Endothelial cell of umbilical vein (primary cell): ENCODE results near the gene ARSK. TPM values are rescaled to one million over a fixed set of nuclear protein-coding genes. Genes with fewer than 3 reads are reported as not detected.

Source experiments
- BruUV-seq: library from RNA; stranded (reverse); fragments of 400-500 nt; replicated peaks from 2 replicates; lab custom pipeline; 2021; lab: Mats Ljungman, UMichigan
- CTCF ChIA-PET: fragments of 300-600, 350-600 bp; sonication (Branson Sonifier 250); formaldehyde crosslinking; loops from one replicate; lab custom pipeline; 2021; ENCODE audit warnings: antibody characterized with exemption, inconsistent platforms; lab: Charles Lee
- POLR2A ChIA-PET: fragments of 300-600, 350-600 bp; sonication (Branson Sonifier 250); formaldehyde crosslinking; loops from one replicate; lab custom pipeline; 2021; ENCODE audit warnings: antibody characterized with exemption, inconsistent platforms; lab: Charles Lee
- DNase-seq: peaks from one replicate; pipeline ENCODE4 v3.0.0-alpha.2; 2011; ENCODE audit warnings: low read depth, low spot score
- FAIRE-seq: peaks from 2 replicates; lab custom pipeline; 2011; peaks lifted over from hg19 to GRCh38; lab: Jason Lieb, UNC
- H2AFZ ChIP-seq: 2 replicates; pipeline ENCODE4 v1.6.0; 2012; ENCODE audit warnings: low read depth, low read length, control low read depth, inconsistent platforms
- H3K27ac ChIP-seq: 2 replicates; pipeline ENCODE4 v1.5.1; 2011; ENCODE audit warnings: low read depth, mild to moderate bottlenecking, control low read depth, low read length, moderate library complexity; ENCODE audit not compliant: insufficient read depth
- H3K27me3 ChIP-seq, 2 experiments: 2 replicates each; pipeline versions ENCODE4 v1.6.0 to v1.6.1; 2011; ENCODE audit warnings: low read length in 2 of 2, mixed read lengths in 1 of 2; ENCODE audit not compliant: control insufficient read depth in 2 of 2, insufficient read depth in 2 of 2
- H3K36me3 ChIP-seq, 2 experiments: 2 replicates in 1 of 2; 3 replicates in 1 of 2; pipeline ENCODE4 v1.5.1; 2011; ENCODE audit warnings: low read length in 2 of 2, mild to moderate bottlenecking in 1 of 2, moderate library complexity in 1 of 2; ENCODE audit not compliant: control insufficient read depth in 2 of 2, insufficient read depth in 2 of 2; ENCODE audit errors: extremely low read depth in 1 of 2
- H3K4me1 ChIP-seq: 3 replicates; pipeline ENCODE4 v1.5.1; 2011; ENCODE audit warnings: mild to moderate bottlenecking, low read length; ENCODE audit not compliant: control insufficient read depth, insufficient read depth; ENCODE audit errors: extremely low read depth
- H3K4me2 ChIP-seq: 2 replicates; pipeline ENCODE4 v1.6.1; 2011; ENCODE audit warnings: low read length, control low read depth, mixed read lengths; ENCODE audit not compliant: insufficient read depth
- H3K4me3 ChIP-seq, 3 experiments: fragments of 200-600 bp in 1 of 3; sonication (generic), shearing (Covaris generic) in 1 of 3; replicated peaks in 1 of 3; 2 replicates each; pipeline ENCODE4 v1.5.1; 2011 to 2016; ENCODE audit warnings: control low read depth in 3 of 3, low read length in 3 of 3, mild to moderate bottlenecking in 2 of 3, inconsistent platforms in 1 of 3, low read depth in 1 of 3, moderate library complexity in 1 of 3; ENCODE audit not compliant: insufficient read depth in 1 of 3
- H3K79me2 ChIP-seq: 2 replicates; pipeline ENCODE4 v1.6.0; 2012; ENCODE audit warnings: low read length, inconsistent platforms; ENCODE audit not compliant: control insufficient read depth, insufficient read depth
- H3K9ac ChIP-seq: replicated peaks from 2 replicates; pipeline ENCODE3; 2011; ENCODE audit warnings: low read length, control low read depth; ENCODE audit not compliant: insufficient read depth; ENCODE audit errors: extremely low read depth
- H3K9me1 ChIP-seq: replicated peaks from 3 replicates; pipeline ENCODE4 v1.6.0; 2011; ENCODE audit warnings: mild to moderate bottlenecking, low read length; ENCODE audit not compliant: control insufficient read depth, insufficient read depth; ENCODE audit errors: extremely low read depth
- H3K9me3 ChIP-seq: replicated peaks from 2 replicates; pipeline ENCODE4 v1.5.1; 2012; ENCODE audit warnings: low read length, inconsistent platforms; ENCODE audit not compliant: control insufficient read depth, insufficient read depth
- H4K20me1 ChIP-seq: replicated peaks from 2 replicates; pipeline ENCODE3; 2011; ENCODE audit warnings: mild to moderate bottlenecking, low read length; ENCODE audit not compliant: control insufficient read depth, insufficient read depth; ENCODE audit errors: extremely low read depth
- EZH2 ChIP-seq: IDR thresholded peaks from 2 replicates; pipeline ENCODE4 v1.6.1; 2012; ENCODE audit warnings: borderline replicate concordance, low read depth, mild to moderate bottlenecking, moderate library complexity, low read length, inconsistent platforms; ENCODE audit not compliant: severe bottlenecking
- FOS ChIP-seq: IDR thresholded peaks from 2 replicates; pipeline ENCODE4 v1.6.1; 2011; ENCODE audit warnings: mild to moderate bottlenecking, low read length, moderate library complexity, borderline replicate concordance; ENCODE audit not compliant: insufficient read depth
- GATA2 ChIP-seq: IDR thresholded peaks from 2 replicates; pipeline ENCODE4 v1.7.0; 2011; ENCODE audit warnings: low read depth, mild to moderate bottlenecking, moderate library complexity, mixed read lengths, low read length; ENCODE audit not compliant: insufficient read length, insufficient read depth
- JUN ChIP-seq: IDR thresholded peaks from 2 replicates; pipeline ENCODE4 v1.6.1; 2011; ENCODE audit warnings: borderline replicate concordance, low read depth; ENCODE audit not compliant: insufficient read length, insufficient read depth
- MYC ChIP-seq: IDR thresholded peaks from one replicate; pipeline ENCODE4 v1.6.1; 2011; ENCODE audit warnings: mild to moderate bottlenecking, low read depth, low read length
- POLR2A ChIP-seq: IDR thresholded peaks from 2 replicates; pipeline ENCODE4 v1.6.1; 2012; ENCODE audit warnings: low read depth, mild to moderate bottlenecking, control low read depth, low read length
- POLR2AphosphoS5 ChIP-seq: IDR thresholded peaks from 2 replicates; pipeline ENCODE4 v1.6.1; 2012; ENCODE audit warnings: low read depth, mild to moderate bottlenecking, control low read depth, low read length, moderate library complexity; ENCODE audit not compliant: insufficient read depth
- dilution Hi-C: fragments of 300-500 bp; cut with MboI; formaldehyde crosslinking; loops from one replicate; pipeline ENCODE4 v1.15.0; 2019; ENCODE audit warnings: low sequenced_read_pairs; ENCODE audit not compliant: extremely low pct_ligation_motif_present
- intact Hi-C: fragments of 100-400 bp; cut with micrococcal nuclease; formaldehyde crosslinking; loops from one replicate; pipeline ENCODE4 v1.10.0; 2022
- polyA plus RNA-seq, 4 experiments: library from polyadenylated mRNA; depleted of rRNA in 3 of 4; stranded (reverse) in 3 of 4; unstranded in 1 of 4; fragments of >200 nt; gene quantifications; 2 replicates each; pipeline versions ENCODE4 v1.2.1 to v1.2.3, GENCODE V29; 2011 to 2012; ENCODE audit warnings: missing spikeins in 1 of 4
- total RNA-seq: library from RNA; stranded (reverse); gene quantifications from 2 replicates; pipeline ENCODE4 v1.2.3, GENCODE V29; 2021
- TF ChIP-seq, protein P1 (sequence below), 2 donors: IDR thresholded peaks; 1 replicate in 1 of 2; 2 replicates in 1 of 2; pipeline ENCODE4 v1.5.1; 2011; ENCODE audit warnings: low read length in 2 of 2, mild to moderate bottlenecking in 2 of 2, moderate library complexity in 2 of 2, control low read depth in 1 of 2, inconsistent platforms in 1 of 2, low read depth in 1 of 2; ENCODE audit not compliant: insufficient read depth in 1 of 2; ENCODE audit errors: extremely low read depth in 1 of 2
- TF ChIP-seq, protein P2 (sequence below): IDR thresholded peaks from 2 replicates; pipeline ENCODE4 v1.6.1; 2011; ENCODE audit not compliant: insufficient read depth, insufficient read length

Gene ARSK
- total and polyA plus RNA-seq, 2 donors (not counting 3 experiments of a cell fraction or from before 2014, with no cell fraction given) = 3.7 to 4.9 TPM

DNA sequence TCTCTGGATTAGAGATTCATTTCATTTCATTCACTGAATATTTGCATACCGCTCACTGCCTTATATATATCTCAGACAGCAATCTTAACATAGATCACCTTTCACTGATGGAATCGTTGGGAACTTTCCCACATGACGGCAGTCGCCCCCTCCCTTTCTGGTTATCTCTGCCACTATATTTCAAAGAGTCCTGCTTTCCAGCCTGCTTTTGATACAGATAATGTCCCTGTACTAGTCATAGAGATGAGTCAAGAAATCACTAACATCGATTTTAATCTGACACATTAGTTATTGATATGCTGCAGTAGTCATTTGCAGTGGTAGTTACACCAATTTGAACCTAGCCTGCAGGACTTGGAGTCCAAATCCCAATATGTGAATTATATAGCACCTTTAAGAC lies 8.5 kb downstream of the ARSK start:
- intact Hi-C loops = no loop called here
- no peak for FAIRE-seq
- H3K9ac ChIP-seq = no peak overlapping the region
- no peaks in the 10 kb centered on the region for H3K79me2 ChIP-seq
- no peak overlapping the region for H3K4me3 ChIP-seq
- TF ChIP-seq POLR2AphosphoS5 (no peak), GATA2 (no peak), EZH2 (no peak), FOS (no peak), MYC (no peak), POLR2A (no peak), JUN (no peak)
- TF ChIP-seq, protein P1, sequence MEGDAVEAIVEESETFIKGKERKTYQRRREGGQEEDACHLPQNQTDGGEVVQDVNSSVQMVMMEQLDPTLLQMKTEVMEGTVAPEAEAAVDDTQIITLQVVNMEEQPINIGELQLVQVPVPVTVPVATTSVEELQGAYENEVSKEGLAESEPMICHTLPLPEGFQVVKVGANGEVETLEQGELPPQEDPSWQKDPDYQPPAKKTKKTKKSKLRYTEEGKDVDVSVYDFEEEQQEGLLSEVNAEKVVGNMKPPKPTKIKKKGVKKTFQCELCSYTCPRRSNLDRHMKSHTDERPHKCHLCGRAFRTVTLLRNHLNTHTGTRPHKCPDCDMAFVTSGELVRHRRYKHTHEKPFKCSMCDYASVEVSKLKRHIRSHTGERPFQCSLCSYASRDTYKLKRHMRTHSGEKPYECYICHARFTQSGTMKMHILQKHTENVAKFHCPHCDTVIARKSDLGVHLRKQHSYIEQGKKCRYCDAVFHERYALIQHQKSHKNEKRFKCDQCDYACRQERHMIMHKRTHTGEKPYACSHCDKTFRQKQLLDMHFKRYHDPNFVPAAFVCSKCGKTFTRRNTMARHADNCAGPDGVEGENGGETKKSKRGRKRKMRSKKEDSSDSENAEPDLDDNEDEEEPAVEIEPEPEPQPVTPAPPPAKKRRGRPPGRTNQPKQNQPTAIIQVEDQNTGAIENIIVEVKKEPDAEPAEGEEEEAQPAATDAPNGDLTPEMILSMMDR (IDR thresholded peaks at IDR 0.05; ENCODE audit: extremely low read depth in 1 of 2, insufficient read depth in 1 of 2, low read depth in 1 of 2, low read length in 2 of 2) = no peak
- TF ChIP-seq, protein P2, sequence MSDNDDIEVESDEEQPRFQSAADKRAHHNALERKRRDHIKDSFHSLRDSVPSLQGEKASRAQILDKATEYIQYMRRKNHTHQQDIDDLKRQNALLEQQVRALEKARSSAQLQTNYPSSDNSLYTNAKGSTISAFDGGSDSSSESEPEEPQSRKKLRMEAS = no peak
- H3K4me2 ChIP-seq = no peak overlapping the region
- H3K9me3 ChIP-seq = no peaks in the 10 kb centered on the region
- CTCF ChIA-PET = interaction anchor here (1.3 to 1.5 kb wide), 2 partner anchors 17 to 48 kb away, joined by 3 to 5 read pairs; no protein-coding TSS in a partner anchor
- H4K20me1 ChIP-seq = no peaks in the 10 kb centered on the region
- H3K4me1 ChIP-seq = peaks cover 5% of the 10 kb centered on the region
- peaks cover 0 to 2% of the 10 kb centered on the region in 2 experiments for H3K36me3 ChIP-seq
- dilution Hi-C loops = no loop called here
- DNase-seq = no peak
- H3K27ac ChIP-seq = no peak overlapping the region
- POLR2A ChIA-PET = no interaction called here
- no TSS peak for BruUV-seq
- no peaks in the 10 kb centered on the region for H3K9me1 ChIP-seq
- H3K27me3 ChIP-seq = no peaks in the 10 kb centered on the region
- no peak overlapping the region for H2AFZ ChIP-seq
